HG03108 (cell line): ENCODE data around the gene TXNRD2.

ENCODE experiments used
- ATAC-seq: cut with Tn5 transposase; IDR thresholded peaks from one replicate; pipeline ENCODE4 v1.9.1; 2021; ENCODE audit warnings: moderate library complexity; ENCODE audit not compliant: unreplicated experiment

Gene TXNRD2

GRCh38 chr22:19980766-19981165, 39.1 kb upstream of the TXNRD2 start:
- no peak for ATAC-seq

GRCh38 chr22:19979712-19980493, 38.3 kb upstream of the TXNRD2 start:
- no peak for ATAC-seq

GRCh38 chr22:19978748-19979147, 37.1 kb upstream of the TXNRD2 start:
- ATAC-seq, result no peak

GRCh38 chr22:19977296-19978243, 36.0 kb upstream of the TXNRD2 start:
- no peak for ATAC-seq

- ATAC-seq, result no peak
Observed at GRCh38 chr22:19976671-19977070, 35.1 kb upstream of the TXNRD2 start.

GRCh38 chr22:19975707-19976035, 34.1 kb upstream of the TXNRD2 start:
- ATAC-seq, result no peak

GRCh38 chr22:19974935-19975706, 33.5 kb upstream of the TXNRD2 start:
- ATAC-seq, result no peak

GRCh38 chr22:19974268-19974861, 32.7 kb upstream of the TXNRD2 start:
- ATAC-seq, result no peak

- ATAC-seq, result no peak
Observed at GRCh38 chr22:19973551-19974267, 32.1 kb upstream of the TXNRD2 start.

- ATAC-seq, result no peak
Observed at GRCh38 chr22:19972652-19973550, 31.3 kb upstream of the TXNRD2 start.

GRCh38 chr22:19972251-19972650, 30.6 kb upstream of the TXNRD2 start:
- no peak for ATAC-seq

- ATAC-seq, result no peak
Observed at GRCh38 chr22:19971276-19972124, 29.9 kb upstream of the TXNRD2 start.

GRCh38 chr22:19970479-19971275, 29.1 kb upstream of the TXNRD2 start:
- no peak for ATAC-seq

GRCh38 chr22:19970031-19970478, 28.4 kb upstream of the TXNRD2 start:
- no peak for ATAC-seq

- ATAC-seq, result no peak
Observed at GRCh38 chr22:19969141-19969928, 27.7 kb upstream of the TXNRD2 start.

GRCh38 chr22:19968450-19968891, 26.9 kb upstream of the TXNRD2 start:
- no peak for ATAC-seq
